ENCODE data around the gene RNF150.

GRCh38 chr4:140930557-140930956 is 202.7 kb downstream of the RNF150 start:
- TF ChIP-seq CTCF (IDR thresholded peaks at IDR 0.05) (no peak), POLR2A (IDR thresholded peaks at IDR 0.05; ENCODE audit: low read length) (no peak), RFX5 (IDR thresholded peaks at IDR 0.05) (no peak), MYC (IDR thresholded peaks at IDR 0.05; ENCODE audit: borderline replicate concordance, low read length) (no peak), KDM1A (IDR thresholded peaks at IDR 0.05; ENCODE audit: low read depth) (no peak), REST (IDR thresholded peaks at IDR 0.05) (no peak), RCOR1 (IDR thresholded peaks at IDR 0.05; ENCODE audit: low read depth, low read length) (no peak), EP300 (IDR thresholded peaks at IDR 0.05) (no peak), HOXB5 (CRISPR knock-in tag; IDR thresholded peaks at IDR 0.05) (no peak), ZFP36 (IDR thresholded peaks at IDR 0.05; ENCODE audit: borderline replicate concordance, partially characterized antibody) (no peak)

All from A549 (cell line).